ENCODE data around the gene TAS2R39. TPM values are rescaled to one million over a fixed set of nuclear protein-coding genes. Genes with fewer than 3 reads are reported as not detected.
"Not testable (repeated sequence)": the region's sequence is repeated elsewhere in the genome, so short reads cannot be mapped to it uniquely, and the experiment has no call there.

TAS2R39 gene
- total RNA-seq, 6 experiments from 2014 or later, result not detected

DNA sequence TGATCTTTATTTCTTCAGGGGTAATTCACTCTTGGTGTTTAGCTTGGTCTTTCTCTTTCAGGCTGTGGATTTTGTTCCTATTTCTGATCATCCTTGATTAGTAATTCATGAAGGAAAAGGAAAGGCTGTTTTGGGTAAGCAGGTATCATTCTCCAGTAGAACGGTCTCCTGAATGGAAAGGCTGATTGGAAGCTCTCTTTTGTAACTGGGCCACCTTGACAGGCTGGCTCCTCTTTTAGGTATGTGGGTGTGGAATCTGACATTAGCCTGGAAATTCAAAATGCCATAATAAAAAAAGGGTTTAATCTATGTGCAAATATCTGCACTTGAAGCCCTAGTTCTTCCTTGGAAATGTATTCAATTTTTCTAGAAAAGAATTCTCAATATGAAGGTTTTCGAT is 18.9 kb downstream of the TAS2R39 start:
- H3K4me3 ChIP-seq, result no peak overlapping the region
- TF ChIP-seq, protein P1, sequence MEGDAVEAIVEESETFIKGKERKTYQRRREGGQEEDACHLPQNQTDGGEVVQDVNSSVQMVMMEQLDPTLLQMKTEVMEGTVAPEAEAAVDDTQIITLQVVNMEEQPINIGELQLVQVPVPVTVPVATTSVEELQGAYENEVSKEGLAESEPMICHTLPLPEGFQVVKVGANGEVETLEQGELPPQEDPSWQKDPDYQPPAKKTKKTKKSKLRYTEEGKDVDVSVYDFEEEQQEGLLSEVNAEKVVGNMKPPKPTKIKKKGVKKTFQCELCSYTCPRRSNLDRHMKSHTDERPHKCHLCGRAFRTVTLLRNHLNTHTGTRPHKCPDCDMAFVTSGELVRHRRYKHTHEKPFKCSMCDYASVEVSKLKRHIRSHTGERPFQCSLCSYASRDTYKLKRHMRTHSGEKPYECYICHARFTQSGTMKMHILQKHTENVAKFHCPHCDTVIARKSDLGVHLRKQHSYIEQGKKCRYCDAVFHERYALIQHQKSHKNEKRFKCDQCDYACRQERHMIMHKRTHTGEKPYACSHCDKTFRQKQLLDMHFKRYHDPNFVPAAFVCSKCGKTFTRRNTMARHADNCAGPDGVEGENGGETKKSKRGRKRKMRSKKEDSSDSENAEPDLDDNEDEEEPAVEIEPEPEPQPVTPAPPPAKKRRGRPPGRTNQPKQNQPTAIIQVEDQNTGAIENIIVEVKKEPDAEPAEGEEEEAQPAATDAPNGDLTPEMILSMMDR (IDR thresholded peaks at IDR 0.05), result no peak
- no peak for DNase-seq
- no peak for ATAC-seq
- intact Hi-C loops (cut with DNase I), result no loop called here
- H3K27me3 ChIP-seq, result no peaks in the 10 kb centered on the region
- no peaks in the 10 kb centered on the region for H3K36me3 ChIP-seq
- H3K9me3 ChIP-seq, result no peaks in the 10 kb centered on the region
- WGBS (ENCODE audit: insufficient coverage, low coverage, low lambda C conversion rate, missing lambda C conversion rate), result 91% methylated on average over 2 of the region's 2 CpGs
- no peaks in the 10 kb centered on the region for H3K4me1 ChIP-seq
- no peak overlapping the region for H3K27ac ChIP-seq

DNA sequence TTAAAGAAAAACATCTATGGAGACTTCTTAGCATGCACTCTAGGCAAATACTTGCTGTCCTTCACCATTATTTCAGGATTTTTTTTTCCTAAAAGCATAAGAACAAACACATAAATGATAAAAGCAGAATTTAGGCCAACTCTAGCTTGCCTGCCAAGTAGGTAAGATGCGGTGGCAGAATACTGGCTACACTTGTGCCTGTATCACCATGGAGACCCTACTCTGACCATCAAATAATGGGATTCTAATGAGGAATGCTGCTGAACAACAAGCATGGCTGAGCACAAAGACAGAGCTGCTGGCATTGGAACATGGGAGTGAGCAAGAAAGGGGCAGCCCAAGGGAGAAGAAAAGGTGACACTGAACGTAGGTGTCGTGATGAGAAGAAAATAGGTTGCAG is 20.2 kb downstream of the TAS2R39 start:
- DNase-seq (no peak), ATAC-seq (no peak)
- no peaks in the 10 kb centered on the region for H3K4me1 ChIP-seq
- TF ChIP-seq, protein P1 (IDR thresholded peaks at IDR 0.05), result no peak
- TF ChIP-seq POLR2A (IDR thresholded peaks at IDR 0.05), result no peak
- no peaks in the 10 kb centered on the region for H3K36me3 ChIP-seq
- intact Hi-C loops (cut with DNase I), result no loop called here
- WGBS (ENCODE audit: insufficient coverage, low coverage, low lambda C conversion rate, missing lambda C conversion rate), result 89% methylated on average over 3 of the region's 3 CpGs
- H3K27ac ChIP-seq, result no peak overlapping the region
- no peaks in the 10 kb centered on the region for H3K9me3 ChIP-seq
- no peak overlapping the region for H3K4me3 ChIP-seq
- no peaks in the 10 kb centered on the region for H3K27me3 ChIP-seq

DNA sequence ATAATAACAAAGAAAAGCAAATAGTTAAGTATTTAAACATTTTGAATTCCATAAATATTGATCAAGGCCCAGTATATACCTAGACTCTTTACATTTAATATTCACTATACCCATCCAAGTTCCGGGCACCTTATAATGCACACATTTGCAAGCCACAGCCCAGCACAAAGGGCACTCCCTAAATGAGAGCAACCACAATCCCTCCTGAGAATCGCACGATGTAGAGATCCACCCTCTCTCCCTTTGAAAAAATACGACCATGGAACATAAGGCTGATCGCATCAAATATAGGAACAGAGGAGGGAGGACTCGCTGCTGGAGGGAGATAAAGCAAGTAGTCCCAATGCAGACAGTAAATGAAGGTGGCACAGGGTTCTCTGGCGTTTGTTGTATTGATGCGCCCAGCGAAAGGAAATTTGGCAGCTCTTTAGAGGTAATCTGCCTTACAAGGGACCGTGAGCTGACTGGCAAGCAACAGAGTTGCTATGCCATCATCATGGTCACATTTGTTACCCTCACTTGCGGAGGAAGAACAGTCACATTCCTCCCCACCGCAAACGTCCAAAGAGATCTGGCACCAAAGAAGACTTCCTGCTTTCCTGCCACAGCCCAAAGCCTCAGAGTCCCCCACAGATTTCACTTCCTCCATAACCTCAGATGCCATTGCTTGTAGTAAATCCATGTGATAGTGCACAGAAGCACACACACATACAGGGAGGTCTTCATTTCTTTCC is 22.5 kb downstream of the TAS2R39 start:
- H3K4me1 ChIP-seq, result no peaks in the 10 kb centered on the region
- no peaks in the 10 kb centered on the region for H3K36me3 ChIP-seq
- H3K27ac ChIP-seq, result no peak overlapping the region
- intact Hi-C loops (cut with DNase I), result no loop called here
- H3K9me3 ChIP-seq, result no peaks in the 10 kb centered on the region
- no peak for DNase-seq
- peak; percentile 44 to 72 (median 68) for ATAC-seq
- 56% methylated on average over 13 of the region's 13 CpGs for WGBS (ENCODE audit: insufficient coverage, low coverage, low lambda C conversion rate, missing lambda C conversion rate)
- TF ChIP-seq, protein P1 (IDR thresholded peaks at IDR 0.05), result no peak
- TF ChIP-seq POLR2A (IDR thresholded peaks at IDR 0.05), result no peak
- no peak overlapping the region for H3K4me3 ChIP-seq
- H3K27me3 ChIP-seq, result no peaks in the 10 kb centered on the region

DNA sequence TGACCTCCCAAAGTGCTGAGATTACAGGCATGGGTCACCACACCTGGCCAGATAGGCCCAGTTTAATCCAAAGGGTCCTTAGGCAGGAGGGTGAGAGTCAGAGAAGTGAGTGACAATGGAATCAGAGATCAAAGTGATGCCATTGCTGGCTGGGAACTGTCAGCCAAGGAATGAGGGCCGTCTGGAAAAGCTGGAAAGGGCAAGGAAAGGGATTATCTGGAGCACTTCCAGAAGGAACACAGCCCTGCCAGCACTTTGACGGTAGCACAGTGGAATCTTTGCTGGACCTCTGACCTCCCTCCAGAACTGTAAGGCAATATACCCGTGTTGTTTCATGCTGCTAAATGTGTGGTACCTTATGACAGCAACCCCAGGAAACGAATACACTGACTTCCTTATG is 27.3 kb downstream of the TAS2R39 start:
- 29% methylated on average over 1 of the region's 4 CpGs for WGBS (ENCODE audit: insufficient coverage, low coverage, low lambda C conversion rate, missing lambda C conversion rate)
- no peak for ATAC-seq
- no peaks in the 10 kb centered on the region for H3K9me3 ChIP-seq
- intact Hi-C loops (cut with DNase I), result loop anchor here (5.0 kb wide), 1 partner anchor 198 kb away; no protein-coding TSS in a partner anchor
- no peaks in the 10 kb centered on the region for H3K36me3 ChIP-seq
- H3K27ac ChIP-seq, result no peak overlapping the region
- no peak for DNase-seq
- TF ChIP-seq POLR2A (IDR thresholded peaks at IDR 0.05), result no peak
- TF ChIP-seq, protein P1 (IDR thresholded peaks at IDR 0.05), result no peak
- no peak overlapping the region for H3K4me3 ChIP-seq
- H3K4me1 ChIP-seq, result no peaks in the 10 kb centered on the region
- H3K27me3 ChIP-seq, result no peaks in the 10 kb centered on the region

DNA sequence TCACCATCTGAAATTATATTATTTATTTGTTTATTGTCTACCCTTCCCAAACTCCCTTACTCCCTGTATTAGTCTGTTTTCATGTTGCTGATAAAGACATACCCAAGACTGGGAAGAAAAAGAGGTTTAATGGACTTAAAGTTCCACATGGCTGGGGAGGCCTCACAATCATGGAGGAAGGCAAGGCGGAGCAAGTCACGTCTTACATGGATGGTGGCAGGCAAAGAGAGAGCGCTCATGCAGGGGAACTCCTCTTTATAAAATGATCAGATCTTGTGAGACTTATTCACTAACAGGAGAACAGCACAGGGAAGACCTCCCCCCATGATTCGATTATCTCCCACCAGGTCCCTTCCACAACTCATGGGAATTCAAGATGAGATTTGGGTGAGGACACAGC is 30.3 kb downstream of the TAS2R39 start:
- not testable (repeated sequence) for H3K27me3 ChIP-seq, ATAC-seq, H3K9me3 ChIP-seq, DNase-seq, H3K27ac ChIP-seq, H3K4me1 ChIP-seq, H3K36me3 ChIP-seq, H3K4me3 ChIP-seq
- WGBS (ENCODE audit: insufficient coverage, low coverage, low lambda C conversion rate, missing lambda C conversion rate), result 74% methylated on average over 3 of the region's 4 CpGs
- intact Hi-C loops (cut with DNase I), result loop anchor here (5.0 kb wide), 1 partner anchor 201 kb away; no protein-coding TSS in a partner anchor

Measured in right lobe of liver (tissue), 6 donors.